Measurements from ENCODE around the gene CTBP2. TPM values are rescaled to one million over a fixed set of nuclear protein-coding genes. Genes with fewer than 3 reads are reported as not detected.

Gene CTBP2
- total and polyA plus RNA-seq, 4 donors = 19.2 to 80.6 (median 63.2) TPM

DNA sequence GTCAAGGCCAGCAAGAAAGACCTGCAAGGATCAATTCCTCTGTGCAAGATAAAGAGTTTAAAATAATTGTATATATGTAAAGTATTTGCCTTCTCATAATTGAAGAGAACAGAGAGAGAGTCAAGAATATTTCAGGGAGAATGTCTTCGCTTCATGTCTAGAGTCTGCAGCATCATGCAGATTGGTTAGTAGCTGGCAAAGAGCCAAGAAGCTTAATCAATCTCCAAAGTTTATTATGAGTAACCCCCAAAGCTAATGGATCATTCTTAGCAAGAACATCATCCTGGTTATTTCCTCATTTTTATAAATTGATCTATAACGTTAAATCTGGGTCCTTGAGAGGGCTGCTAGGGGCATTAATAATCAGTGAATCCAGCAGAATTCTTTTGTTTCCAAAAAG is 38.9 kb upstream of the CTBP2 start:
- Histone ChIP-seq H3K9me3 (ENCODE audit: control insufficient read depth in 4 of 4, insufficient read depth in 3 of 4, low read length in 3 of 4) (no peaks in the 10 kb centered on the region), H3K27ac (ENCODE audit: low read depth in 1 of 2, low read length in 1 of 2) (no peak overlapping the region), H3K4me1 (ENCODE audit: control insufficient read depth in 5 of 5, insufficient read depth in 5 of 5, low read length in 5 of 5) (no peaks in the 10 kb centered on the region), H3K36me3 (ENCODE audit: control insufficient read depth in 4 of 4, insufficient read depth in 4 of 4, low read length in 4 of 4) (no peaks in the 10 kb centered on the region), H3K4me3 (no peak overlapping the region), H3K9ac (ENCODE audit: insufficient read depth in 1 of 2, low read length in 2 of 2) (no peak overlapping the region), H3K27me3 (ENCODE audit: control insufficient read depth in 3 of 3, insufficient read depth in 3 of 3, low read length in 2 of 3) (no peaks in the 10 kb centered on the region)
- WGBS, 2 donors = 80 to 82% methylated on average over 2 of the region's 2 CpGs
- ATAC-seq (ENCODE audit: insufficient read depth, low FRiP score) (no peak), DNase-seq (no peak)
- TF ChIP-seq CTCF (IDR thresholded peaks at IDR 0.05; ENCODE audit: control extremely low read depth, extremely low read depth) = no peak

DNA sequence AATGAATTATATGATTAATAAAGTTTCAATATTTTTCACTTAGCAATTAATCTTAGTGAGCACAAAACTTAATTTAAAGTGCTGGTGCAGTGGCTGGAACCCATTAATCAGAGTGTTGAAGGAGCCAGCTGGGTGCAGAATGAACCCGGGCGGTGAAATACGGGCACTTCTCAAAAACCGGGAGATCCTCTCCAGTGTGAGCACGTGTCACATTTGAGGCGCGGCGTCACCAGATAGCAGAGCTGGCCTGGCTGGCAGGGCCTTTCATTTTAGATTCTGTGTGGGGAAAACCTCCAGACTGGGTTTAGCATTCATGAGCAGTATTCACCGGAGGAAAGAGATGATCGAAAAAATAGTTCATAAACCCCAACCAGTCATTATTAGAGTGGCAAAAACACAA is 34.5 kb upstream of the CTBP2 start:
- Histone ChIP-seq H3K9me3 (ENCODE audit: control insufficient read depth in 4 of 4, insufficient read depth in 3 of 4, low read length in 3 of 4) (no peaks in the 10 kb centered on the region), H3K27ac (ENCODE audit: low read depth in 1 of 2, low read length in 1 of 2) (no peak overlapping the region), H3K9ac (ENCODE audit: insufficient read depth in 1 of 2, low read length in 2 of 2) (no peak overlapping the region), H3K36me3 (ENCODE audit: control insufficient read depth in 4 of 4, insufficient read depth in 4 of 4, low read length in 4 of 4) (no peaks in the 10 kb centered on the region), H3K4me1 (ENCODE audit: control insufficient read depth in 5 of 5, insufficient read depth in 5 of 5, low read length in 5 of 5) (no peaks in the 10 kb centered on the region), H3K27me3 (ENCODE audit: control insufficient read depth in 3 of 3, insufficient read depth in 3 of 3, low read length in 2 of 3) (peaks cover 0 to 2% (median 0%) of the 10 kb centered on the region in 3 donors), H3K4me3 (no peak overlapping the region)
- WGBS, 2 donors = 91 to 97% methylated on average over 10 of the region's 10 CpGs
- DNase-seq = no peak
- no peak for ATAC-seq (ENCODE audit: insufficient read depth, low FRiP score)
- TF ChIP-seq CTCF (IDR thresholded peaks at IDR 0.05; ENCODE audit: control extremely low read depth, extremely low read depth) = no peak

DNA sequence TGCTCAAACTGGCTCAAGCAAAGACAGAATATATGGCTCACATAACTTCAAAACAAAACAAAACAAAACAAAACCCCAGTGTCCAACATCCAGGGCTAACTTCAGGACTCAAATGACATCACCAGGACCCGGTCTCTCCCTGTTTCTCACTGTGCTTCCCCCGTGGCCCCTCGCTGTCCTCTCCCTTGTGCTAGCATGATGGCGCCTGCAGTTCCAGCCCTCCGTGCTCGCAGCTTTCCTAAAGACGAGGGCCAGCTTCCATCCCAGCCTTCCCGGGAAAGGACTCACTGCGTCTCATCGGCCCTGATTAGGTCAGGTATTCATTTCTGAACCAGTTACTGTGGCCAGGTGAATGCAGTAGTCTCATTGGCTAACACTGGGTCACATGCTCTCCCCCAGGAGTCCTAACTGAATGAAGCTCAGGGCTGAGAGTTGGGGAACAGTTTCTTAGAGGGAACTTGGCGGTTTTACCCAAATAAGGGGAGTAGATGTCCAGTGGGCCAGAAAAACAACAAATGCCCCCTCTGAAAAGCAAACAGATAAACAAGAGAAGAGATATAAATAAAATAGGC is 33.0 kb upstream of the CTBP2 start:
- 91 to 94% methylated on average over 11 of the region's 11 CpGs for WGBS, 2 donors
- Histone ChIP-seq H3K27me3 (ENCODE audit: control insufficient read depth in 3 of 3, insufficient read depth in 3 of 3, low read length in 2 of 3) (peaks cover 0 to 5% (median 0%) of the 10 kb centered on the region in 3 donors), H3K4me3 (no peak overlapping the region), H3K36me3 (ENCODE audit: control insufficient read depth in 4 of 4, insufficient read depth in 4 of 4, low read length in 4 of 4) (no peaks in the 10 kb centered on the region), H3K4me1 (ENCODE audit: control insufficient read depth in 5 of 5, insufficient read depth in 5 of 5, low read length in 5 of 5) (no peaks in the 10 kb centered on the region), H3K9me3 (ENCODE audit: control insufficient read depth in 4 of 4, insufficient read depth in 3 of 4, low read length in 3 of 4) (no peaks in the 10 kb centered on the region), H3K27ac (ENCODE audit: low read depth in 1 of 2, low read length in 1 of 2) (no peak overlapping the region), H3K9ac (ENCODE audit: insufficient read depth in 1 of 2, low read length in 2 of 2) (no peak overlapping the region)
- no peak for DNase-seq
- no peak for ATAC-seq (ENCODE audit: insufficient read depth, low FRiP score)
- no peak for TF ChIP-seq CTCF (IDR thresholded peaks at IDR 0.05; ENCODE audit: control extremely low read depth, extremely low read depth)

GRCh38 chr10:125192620-125193019 is 32.3 kb upstream of the CTBP2 start:
- no peak for TF ChIP-seq CTCF (IDR thresholded peaks at IDR 0.05; ENCODE audit: control extremely low read depth, extremely low read depth)
- H3K9ac ChIP-seq (ENCODE audit: insufficient read depth in 1 of 2, low read length in 2 of 2) = no peak overlapping the region
- no peak for DNase-seq
- no peaks in the 10 kb centered on the region for H3K36me3 ChIP-seq (ENCODE audit: control insufficient read depth in 4 of 4, insufficient read depth in 4 of 4, low read length in 4 of 4)
- no peak for ATAC-seq (ENCODE audit: insufficient read depth, low FRiP score)
- WGBS, 2 donors = 80% methylated on average over 12 of the region's 12 CpGs
- no peak overlapping the region for H3K27ac ChIP-seq (ENCODE audit: low read depth in 1 of 2, low read length in 1 of 2)
- no peak overlapping the region for H3K4me3 ChIP-seq
- no peaks in the 10 kb centered on the region for H3K9me3 ChIP-seq (ENCODE audit: control insufficient read depth in 4 of 4, insufficient read depth in 3 of 4, low read length in 3 of 4)
- no peaks in the 10 kb centered on the region for H3K4me1 ChIP-seq (ENCODE audit: control insufficient read depth in 5 of 5, insufficient read depth in 5 of 5, low read length in 5 of 5)
- H3K27me3 ChIP-seq (ENCODE audit: control insufficient read depth in 3 of 3, insufficient read depth in 3 of 3, low read length in 2 of 3) = peaks cover 0 to 5% (median 0%) of the 10 kb centered on the region in 3 donors
